Renal cortical epithelial cell (primary cell): ENCODE data around the gene TRPT1. TPM values are rescaled to one million over a fixed set of nuclear protein-coding genes. Genes with fewer than 3 reads are reported as not detected.

Source experiments
- DNase-seq: peaks from one replicate; pipeline ENCODE4 v3.0.0-alpha.2; 2011; ENCODE audit warnings: low read depth
- total RNA-seq: library from RNA; depleted of rRNA; stranded (reverse); fragments of >200 nt; gene quantifications from 2 replicates; pipeline ENCODE4 v1.2.3, GENCODE V29; 2014

The TRPT1 gene
- total RNA-seq, 1 donor from 2014 or later: 37.0 TPM

GRCh38 chr11:64178951-64179639, 46.9 kb downstream of the TRPT1 start:
- DNase-seq: no peak

- DNase-seq: no peak
These were observed 47.8 kb downstream of the TRPT1 start for GRCh38 chr11:64178203-64178602.

GRCh38 chr11:64176751-64177150, 49.2 kb downstream of the TRPT1 start:
- no peak for DNase-seq

Other genes with a start within 250 kb of the TRPT1 start
- gene OTUB1, start 239.7 kb downstream of the TRPT1 start, total RNA-seq: 55.7 and 71.0 TPM in 2 replicates
- 0.05 TPM in 1 of 2 replicates, not detected in the other for gene FLRT1, start 190.3 kb downstream of the TRPT1 start, total RNA-seq
- gene MACROD1, start 60.1 kb downstream of the TRPT1 start, total RNA-seq: 9.3 and 18.4 TPM in 2 replicates
- gene STIP1, start 40.0 kb downstream of the TRPT1 start, total RNA-seq: 174 and 201 TPM in 2 replicates
- 0.17 TPM in 1 of 2 replicates, not detected in the other for gene FERMT3, start 19.5 kb downstream of the TRPT1 start, total RNA-seq
- gene NUDT22, start 88 bp upstream of the TRPT1 start, total RNA-seq: 39.2 and 107 TPM in 2 replicates
- gene DNAJC4, start 4.4 kb upstream of the TRPT1 start, total RNA-seq: 2.6 and 9.2 TPM in 2 replicates
- 6.1 and 14.7 TPM in 2 replicates for gene VEGFB, start 8.4 kb upstream of the TRPT1 start, total RNA-seq
- 57.5 and 64.3 TPM in 2 replicates for gene FKBP2, start 14.9 kb upstream of the TRPT1 start, total RNA-seq
- 131 and 369 TPM in 2 replicates for gene PPP1R14B, start 20.8 kb upstream of the TRPT1 start, total RNA-seq
- gene PLCB3, start 25.3 kb upstream of the TRPT1 start, total RNA-seq: 29.7 and 44.3 TPM in 2 replicates
- 66.7 and 93.4 TPM in 2 replicates for gene BAD, start 58.5 kb upstream of the TRPT1 start, total RNA-seq
- 9.9 and 18.9 TPM in 2 replicates for gene GPR137, start 59.7 kb upstream of the TRPT1 start, total RNA-seq
- not detected in 2 replicates for gene KCNK4, start 65.1 kb upstream of the TRPT1 start, total RNA-seq
- gene CATSPERZ, start 74.2 kb upstream of the TRPT1 start, total RNA-seq: not detected in 2 replicates
- gene ESRRA, start 79.3 kb upstream of the TRPT1 start, total RNA-seq: 54.0 and 72.4 TPM in 2 replicates
- gene TRMT112, start 91.4 kb upstream of the TRPT1 start, total RNA-seq: 96.8 and 278 TPM in 2 replicates
- 209 and 400 TPM in 2 replicates for gene PRDX5, start 91.9 kb upstream of the TRPT1 start, total RNA-seq
- 0.55 and 2.4 TPM in 2 replicates for gene CCDC88B, start 114.0 kb upstream of the TRPT1 start, total RNA-seq
- 46.0 and 49.3 TPM in 2 replicates for gene RPS6KA4, start 133.0 kb upstream of the TRPT1 start, total RNA-seq